NT2/D1 (cell line): Measurements from ENCODE around the gene CLCF1.

Experiments
- DNase-seq: peaks from one replicate; pipeline ENCODE4 v3.0.0-alpha.2; 2011; ENCODE audit warnings: low read depth, low spot score
- H3K27me3 ChIP-seq: 2 replicates; pipeline ENCODE4 v1.6.0; 2011; ENCODE audit warnings: mild to moderate bottlenecking; ENCODE audit not compliant: insufficient read length, insufficient read depth
- H3K36me3 ChIP-seq: 2 replicates; pipeline ENCODE4 v1.6.1; 2011; ENCODE audit warnings: mild to moderate bottlenecking, low read length, mixed read lengths; ENCODE audit not compliant: insufficient read depth, insufficient read length
- H3K4me1 ChIP-seq: 2 replicates; pipeline ENCODE4 v1.5.1; 2011; ENCODE audit not compliant: insufficient read depth, insufficient read length
- H3K4me3 ChIP-seq: 2 replicates; pipeline ENCODE4 v1.5.1; 2011; ENCODE audit warnings: low read depth; ENCODE audit not compliant: insufficient read length
- H3K9ac ChIP-seq: 2 replicates; pipeline ENCODE4 v1.6.0; 2011; ENCODE audit warnings: low read depth; ENCODE audit not compliant: insufficient read length
- H3K9me3 ChIP-seq: 2 replicates; pipeline ENCODE4 v1.5.1; 2011; ENCODE audit warnings: mild to moderate bottlenecking, low read length; ENCODE audit not compliant: insufficient read depth
- SUZ12 ChIP-seq: IDR thresholded peaks from 2 replicates; pipeline ENCODE4 v1.6.1; 2011; ENCODE audit not compliant: insufficient read length, insufficient read depth; ENCODE audit errors: extremely low read depth
- YY1 ChIP-seq: IDR thresholded peaks from 2 replicates; pipeline ENCODE4 v1.6.1; 2011; ENCODE audit not compliant: insufficient read length, insufficient read depth
- ZNF274 ChIP-seq: IDR thresholded peaks from 2 replicates; pipeline ENCODE4 v1.6.1; 2011; ENCODE audit warnings: mild to moderate bottlenecking, low read depth, low read length

Gene CLCF1

DNA sequence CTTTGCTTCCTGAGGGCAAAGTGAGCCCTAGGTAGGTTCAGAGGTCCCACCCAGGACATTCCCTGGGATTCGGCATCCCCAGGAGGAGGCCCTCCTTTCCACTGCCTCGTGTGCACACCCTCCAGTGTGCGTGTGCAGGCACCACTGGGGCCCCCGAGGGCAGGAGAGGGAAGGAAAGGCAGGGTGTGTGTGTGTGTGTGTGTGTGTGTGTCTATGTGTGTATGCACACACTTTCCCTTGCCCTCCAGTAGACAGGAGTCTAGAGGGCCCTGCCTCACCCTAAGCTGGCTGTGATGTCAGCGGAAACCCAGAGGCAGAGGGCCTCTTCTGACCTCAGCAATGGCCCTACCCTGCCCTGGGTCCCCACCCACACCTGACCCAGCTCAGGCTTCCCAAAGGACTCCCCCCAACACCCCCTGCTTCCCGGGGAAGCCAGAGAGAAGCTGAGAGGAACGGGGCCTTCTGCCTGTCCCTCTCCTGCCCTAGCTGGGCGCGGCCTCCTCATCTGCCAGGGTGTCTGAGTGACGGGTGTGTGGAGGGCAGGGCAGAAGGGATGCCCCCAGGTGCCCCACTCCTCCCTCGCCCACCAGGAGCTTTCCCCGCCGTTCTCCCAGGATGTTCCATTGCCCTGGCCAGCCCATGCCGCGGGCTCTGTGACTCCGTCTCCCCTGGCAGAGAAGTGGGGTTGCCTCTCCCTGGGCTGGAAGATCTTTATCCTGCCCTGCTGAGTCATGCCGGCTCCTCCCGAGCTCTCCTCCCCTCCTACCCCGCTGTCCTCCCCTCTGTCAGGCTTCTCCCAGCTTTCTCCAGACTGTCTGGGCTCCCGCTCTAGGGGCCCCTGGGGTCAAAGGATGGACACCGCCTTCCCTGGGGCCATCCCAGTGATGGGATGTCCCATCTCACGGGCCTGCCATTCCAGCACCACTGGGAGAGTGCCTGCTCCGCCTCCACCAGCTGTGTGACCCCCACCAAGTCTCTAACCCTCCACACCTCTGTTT, 6.0 kb upstream of the CLCF1 start:
- Histone ChIP-seq H3K27me3 (peaks cover 18% of the 10 kb centered on the region), H3K4me1 (peaks cover 38% of the 10 kb centered on the region), H3K9me3 (no peaks in the 10 kb centered on the region), H3K9ac (peak overlapping the region; percentile 52), H3K4me3 (no peak overlapping the region), H3K36me3 (no peaks in the 10 kb centered on the region)
- no peak for DNase-seq
- TF ChIP-seq YY1 (no peak), SUZ12 (no peak)

DNA sequence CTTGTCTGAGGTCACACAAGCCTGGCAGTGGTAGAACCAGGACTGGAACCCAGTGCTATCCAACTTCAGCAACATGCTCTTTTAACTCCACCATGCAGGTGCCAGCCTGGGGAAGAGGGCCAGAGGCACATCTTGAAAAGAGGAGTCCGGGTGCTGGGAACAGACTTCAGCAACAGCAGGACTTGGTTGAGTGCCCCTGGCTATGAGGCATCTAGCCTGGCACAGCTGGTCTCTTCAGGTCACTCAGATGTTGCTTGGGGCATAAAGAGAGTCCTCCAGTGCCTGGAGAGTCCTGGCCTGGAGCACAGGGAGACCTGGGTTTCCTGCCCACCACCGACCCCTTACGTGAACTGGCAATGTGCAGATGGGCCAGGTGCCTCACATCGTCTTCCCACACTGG, 5.1 kb upstream of the CLCF1 start:
- Histone ChIP-seq H3K4me3 (no peak overlapping the region), H3K27me3 (peaks cover 18% of the 10 kb centered on the region), H3K4me1 (peaks cover 38% of the 10 kb centered on the region), H3K9ac (peak overlapping the region; percentile 52), H3K36me3 (no peaks in the 10 kb centered on the region), H3K9me3 (no peaks in the 10 kb centered on the region)
- no peak for TF ChIP-seq ZNF274
- no peak for TF ChIP-seq SUZ12
- TF ChIP-seq YY1: no peak
- no peak for DNase-seq

DNA sequence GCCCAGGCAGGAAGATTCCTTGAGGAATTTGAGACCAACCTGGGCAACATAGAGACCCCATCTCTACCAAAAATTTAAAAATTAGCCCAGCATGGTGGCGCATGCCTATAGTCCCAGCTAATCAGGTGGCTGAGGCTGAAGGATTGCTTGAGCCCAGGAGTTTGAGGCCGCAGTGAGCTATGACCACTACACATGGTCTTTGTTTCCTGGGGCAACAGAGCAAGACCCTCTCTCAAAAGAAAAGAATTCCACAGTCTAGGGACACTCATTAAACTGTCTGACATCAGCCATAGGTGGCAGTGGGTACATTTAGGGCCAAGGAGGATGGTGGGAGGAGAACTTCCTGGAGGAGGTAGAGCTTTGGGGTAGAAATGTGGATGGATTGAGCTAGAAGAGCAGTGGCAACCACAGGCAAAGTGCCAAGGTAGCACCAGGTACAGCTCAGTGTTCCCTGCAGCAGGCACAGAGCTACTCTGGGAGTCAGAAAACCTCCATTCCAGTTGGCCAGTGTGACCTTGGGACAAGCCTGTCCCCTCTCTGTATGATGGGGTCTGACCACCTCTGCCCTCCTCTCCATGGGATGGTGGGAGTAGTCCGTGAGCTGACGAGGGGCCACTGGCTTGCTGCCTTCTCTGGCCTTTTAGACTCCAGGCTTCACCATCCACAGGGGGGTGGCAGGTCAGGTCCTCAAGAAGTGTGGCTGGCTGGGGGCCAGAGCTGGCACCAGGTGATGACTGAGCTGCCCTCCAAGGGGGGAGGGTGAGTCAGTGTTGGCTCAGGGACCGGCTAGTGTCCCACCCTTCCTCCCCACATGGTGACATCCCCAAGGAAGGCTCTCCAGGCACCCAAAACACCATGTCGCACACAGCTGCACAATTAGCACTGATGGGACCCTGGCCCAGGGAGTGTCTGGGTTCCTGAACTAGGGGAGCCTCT, 3.7 kb upstream of the CLCF1 start:
- Histone ChIP-seq H3K27me3 (peaks cover 18% of the 10 kb centered on the region), H3K4me1 (peaks cover 37% of the 10 kb centered on the region)
- no peak for DNase-seq

DNA sequence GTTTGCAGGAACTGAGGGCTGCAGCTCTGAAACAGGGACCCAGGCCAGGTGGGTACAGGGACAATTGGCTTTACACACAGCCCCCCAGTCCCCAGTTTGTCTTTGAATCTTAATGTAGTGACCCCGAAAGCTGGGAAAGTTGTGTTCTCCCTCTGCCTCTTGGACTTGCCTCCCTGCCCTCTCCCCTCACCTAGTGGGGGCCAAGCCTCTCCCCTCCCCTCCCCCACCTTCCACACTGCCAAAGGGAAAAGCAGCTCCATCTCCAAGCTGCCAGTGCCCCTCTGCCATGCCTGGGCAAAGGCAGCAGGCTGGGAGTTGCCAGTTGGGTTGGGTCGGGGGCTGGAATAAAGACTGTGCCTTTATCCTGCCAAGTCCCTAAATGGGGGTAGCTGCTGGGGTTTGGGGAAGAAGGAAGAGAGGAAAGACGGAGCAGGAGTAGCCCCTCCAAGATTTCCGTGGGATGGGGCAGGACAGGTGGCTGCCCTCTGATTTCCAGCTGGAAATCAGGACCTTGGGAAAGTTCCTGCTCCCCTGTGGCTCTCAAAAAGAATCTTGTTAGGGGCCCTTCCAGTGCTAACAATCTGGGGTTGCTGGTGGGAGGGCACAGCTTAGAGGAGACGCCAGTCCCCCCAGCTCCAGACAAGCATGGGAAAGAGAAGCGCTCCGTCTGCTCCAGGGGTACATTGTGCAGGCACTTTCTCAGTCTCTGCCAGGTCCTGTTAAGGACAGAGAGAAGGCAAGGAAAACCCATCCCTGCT, 2.8 kb upstream of the CLCF1 start:
- TF ChIP-seq ZNF274 (no peak), YY1 (no peak), SUZ12 (no peak)
- H3K4me1 ChIP-seq: peaks cover 44% of the 10 kb centered on the region
- H3K9ac ChIP-seq: peak overlapping the region; percentile 71
- peaks cover 21% of the 10 kb centered on the region for H3K27me3 ChIP-seq
- no peaks in the 10 kb centered on the region for H3K9me3 ChIP-seq
- no peaks in the 10 kb centered on the region for H3K36me3 ChIP-seq
- peak overlapping the region; percentile 19 for H3K4me3 ChIP-seq
- no peak for DNase-seq

More for the DNA sequence above, 3.7 kb upstream of the CLCF1 start:
- Histone ChIP-seq H3K9ac (no peak overlapping the region), H3K36me3 (no peaks in the 10 kb centered on the region), H3K9me3 (no peaks in the 10 kb centered on the region), H3K4me3 (no peak overlapping the region)
- no peak for TF ChIP-seq YY1
- no peak for TF ChIP-seq SUZ12
- TF ChIP-seq ZNF274: no peak

DNA sequence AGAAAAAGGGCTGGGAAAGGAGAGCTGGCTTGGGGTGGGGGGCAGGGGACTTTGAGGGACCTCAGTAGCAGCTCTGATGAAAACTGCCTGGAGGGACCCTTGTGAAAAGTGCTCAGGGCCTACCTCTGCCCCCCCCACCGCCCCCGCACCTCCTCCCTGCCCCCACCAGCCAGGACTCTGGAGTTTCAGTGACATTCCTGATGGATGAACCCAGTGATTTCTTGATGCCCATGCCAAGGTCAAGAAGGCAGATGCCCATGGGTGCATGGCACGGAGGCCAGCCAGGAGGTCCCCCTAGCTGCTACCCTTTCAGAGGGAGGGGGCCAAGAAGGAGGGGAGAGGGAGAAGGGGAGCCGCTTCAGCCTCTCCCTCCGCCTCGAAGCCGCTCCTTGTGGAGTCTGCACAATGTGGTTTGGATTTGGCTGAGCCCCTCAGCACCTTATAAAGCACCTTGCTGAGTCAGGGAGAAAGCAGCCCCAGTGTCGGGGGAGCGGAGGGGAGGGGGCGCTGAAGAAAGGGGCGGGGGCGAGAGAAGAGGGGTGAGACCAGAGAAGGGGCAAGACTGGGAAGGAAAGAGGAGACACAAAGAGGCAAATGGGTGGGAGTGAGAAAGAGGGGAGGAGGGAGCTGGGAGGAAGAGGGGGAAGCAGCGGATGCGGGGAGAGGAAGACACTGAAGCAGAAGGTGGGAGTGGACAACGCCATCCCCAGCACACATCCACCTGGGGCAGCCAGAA, 2.1 kb upstream of the CLCF1 start:
- Histone ChIP-seq H3K27me3 (peaks cover 21% of the 10 kb centered on the region), H3K9me3 (no peaks in the 10 kb centered on the region), H3K36me3 (peaks cover 4% of the 10 kb centered on the region), H3K4me3 (peak overlapping the region; percentile 33), H3K9ac (peak overlapping the region; percentile 88), H3K4me1 (peaks cover 51% of the 10 kb centered on the region)
- DNase-seq: no peak
- TF ChIP-seq ZNF274 (no peak), SUZ12 (no peak), YY1 (no peak)
